ENCODE data around the gene NECTIN3.

The NECTIN3 gene

DNA sequence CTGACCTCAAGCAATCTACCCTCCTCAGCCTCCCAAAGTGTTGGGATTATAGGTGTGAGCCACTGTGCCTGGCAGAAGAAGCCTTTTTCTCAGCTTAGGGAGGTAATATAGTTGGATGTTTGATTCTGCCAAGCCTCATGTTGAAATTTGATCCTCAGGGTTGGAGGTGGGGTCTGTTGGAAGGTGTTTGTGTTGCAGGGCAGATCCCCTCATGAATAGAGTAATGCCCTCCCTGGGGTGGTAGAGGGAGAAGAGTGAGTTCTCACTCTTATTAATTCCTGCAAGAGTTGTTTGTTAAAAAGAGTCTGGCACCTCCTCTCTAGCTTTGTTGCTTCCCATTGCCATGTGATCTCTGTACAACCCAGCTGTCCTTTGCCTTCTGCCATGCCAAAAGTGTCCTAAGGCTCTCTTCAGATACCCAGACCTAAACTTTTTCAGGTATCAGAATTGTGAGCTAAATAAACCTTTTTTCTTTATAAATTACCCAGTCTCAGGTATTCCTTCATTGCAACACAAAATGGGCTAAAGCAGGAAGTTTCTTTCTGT, 16.4 kb downstream of the NECTIN3 start:
- no peak for DNase-seq

DNA sequence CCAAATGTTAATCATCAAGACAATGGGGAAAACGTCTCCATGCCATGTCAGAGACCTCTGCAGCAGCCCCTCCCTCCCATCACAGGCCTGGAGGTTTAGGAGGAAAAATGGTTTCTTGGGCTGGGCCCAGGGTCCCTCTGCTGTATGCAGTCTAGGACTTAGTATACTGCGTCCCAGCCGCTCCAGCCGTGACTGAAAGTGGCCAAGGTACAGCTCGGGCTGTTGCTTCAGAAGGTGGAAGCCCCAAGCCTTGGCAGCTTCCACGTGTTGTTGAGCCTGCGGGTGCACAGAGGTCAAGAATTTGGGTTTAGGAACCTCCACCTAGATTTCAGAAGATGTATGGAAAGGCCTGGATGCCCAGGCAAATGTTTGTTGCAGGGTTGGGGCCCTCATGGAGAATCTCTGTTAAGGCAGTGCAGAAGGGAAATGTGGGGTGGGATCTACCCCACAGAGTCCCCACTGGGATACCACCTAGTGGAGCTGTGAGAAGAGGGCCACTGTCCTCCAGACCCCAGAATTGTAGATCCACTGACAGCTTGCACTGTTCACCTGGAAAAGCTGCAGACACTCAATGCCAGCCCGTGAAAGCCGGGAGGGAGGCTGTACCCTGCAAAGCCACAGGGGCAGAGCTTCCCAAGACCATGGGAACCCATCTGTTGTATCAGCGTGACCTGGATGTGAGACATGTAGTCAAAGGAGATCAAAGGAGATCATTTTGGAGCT, 25.0 kb downstream of the NECTIN3 start:
- no peak for DNase-seq

DNA sequence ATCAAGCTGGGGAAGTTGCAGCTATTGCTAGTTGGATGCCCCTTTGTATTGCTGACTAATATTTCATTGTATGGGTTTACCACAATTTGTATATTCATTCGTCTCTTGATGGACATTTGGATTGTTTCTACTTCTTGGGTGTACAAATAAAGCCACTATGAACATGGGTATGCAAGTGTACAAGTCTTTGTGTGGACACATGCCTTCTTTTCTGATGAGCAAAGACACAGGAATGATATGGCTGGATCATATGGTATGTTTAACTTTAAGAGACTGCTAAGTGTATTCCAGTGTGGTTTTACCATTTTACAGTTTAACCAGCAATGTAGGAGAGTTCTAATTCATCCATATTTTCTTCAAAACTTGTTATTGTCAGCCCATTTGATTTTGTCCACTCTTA, 32.2 kb downstream of the NECTIN3 start:
- DNase-seq, result no peak

DNA sequence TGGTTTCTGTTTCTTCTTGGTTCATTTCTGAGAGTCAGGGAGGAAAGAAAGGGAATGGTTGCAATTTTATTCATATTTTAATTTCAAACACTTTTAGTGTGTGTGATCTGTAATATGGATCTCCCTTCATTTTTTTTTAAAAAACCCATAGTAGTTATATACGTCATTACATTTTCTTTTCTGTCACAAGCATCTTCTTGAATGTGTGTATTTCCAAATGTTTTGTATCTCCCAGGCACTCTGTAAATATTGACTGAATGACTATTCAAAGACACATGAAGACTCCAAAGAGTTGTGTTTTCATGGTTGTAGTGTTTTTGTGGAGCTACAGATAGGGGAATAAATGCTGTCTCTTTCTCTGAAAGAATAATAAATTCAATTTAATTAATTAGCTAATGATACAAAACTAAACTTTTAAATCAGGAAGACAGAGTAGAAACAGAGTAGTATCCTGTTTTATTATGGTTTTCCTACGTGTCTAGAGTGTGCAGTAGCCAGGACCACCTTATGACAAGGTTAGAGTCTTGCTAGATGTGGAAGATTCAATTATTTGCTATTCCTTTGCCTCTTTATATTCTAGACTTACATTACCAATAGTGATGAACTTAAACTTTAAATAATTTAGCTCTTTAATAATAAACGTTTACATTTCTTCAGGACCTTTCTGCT, 35.5 kb downstream of the NECTIN3 start:
- DNase-seq, result no peak

DNA sequence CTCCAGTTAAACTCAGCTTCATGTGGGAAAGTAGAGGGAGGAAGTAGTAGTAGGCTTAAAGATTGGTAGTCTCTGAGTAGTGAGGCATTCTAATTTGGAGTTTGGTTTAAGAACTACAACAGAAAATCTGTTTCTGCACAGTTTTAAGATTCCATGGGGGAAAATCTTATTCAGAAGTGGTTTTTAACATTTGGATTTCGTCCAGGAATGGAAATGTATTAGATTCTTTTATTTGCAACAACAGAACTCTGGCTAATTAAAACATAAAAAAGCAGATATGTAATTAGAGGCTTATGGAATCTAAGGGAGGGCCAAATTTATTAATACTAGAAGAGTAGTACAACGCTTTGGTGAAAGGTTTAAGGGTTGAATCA, 36.0 kb downstream of the NECTIN3 start:
- no peak for DNase-seq

DNA sequence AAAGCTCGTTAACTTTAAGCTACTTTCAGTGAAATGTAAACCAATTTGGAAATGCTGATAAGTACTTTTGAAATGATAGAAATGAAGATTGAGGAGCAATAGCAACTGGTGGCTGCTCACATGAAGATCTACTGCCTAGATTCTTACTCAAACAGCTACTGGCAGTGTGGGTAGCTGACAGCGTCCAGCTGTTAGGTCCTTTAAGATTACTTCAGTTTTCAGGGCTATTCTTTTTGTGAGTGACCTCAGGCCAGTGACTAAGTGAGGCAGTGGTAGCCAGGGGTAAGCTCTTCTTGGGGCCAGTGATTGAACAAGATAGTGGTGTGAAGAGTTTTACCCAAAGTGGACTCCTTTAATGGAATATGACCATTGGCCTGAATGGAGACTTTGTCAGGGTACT, 41.3 kb downstream of the NECTIN3 start:
- no peak for DNase-seq

DNA sequence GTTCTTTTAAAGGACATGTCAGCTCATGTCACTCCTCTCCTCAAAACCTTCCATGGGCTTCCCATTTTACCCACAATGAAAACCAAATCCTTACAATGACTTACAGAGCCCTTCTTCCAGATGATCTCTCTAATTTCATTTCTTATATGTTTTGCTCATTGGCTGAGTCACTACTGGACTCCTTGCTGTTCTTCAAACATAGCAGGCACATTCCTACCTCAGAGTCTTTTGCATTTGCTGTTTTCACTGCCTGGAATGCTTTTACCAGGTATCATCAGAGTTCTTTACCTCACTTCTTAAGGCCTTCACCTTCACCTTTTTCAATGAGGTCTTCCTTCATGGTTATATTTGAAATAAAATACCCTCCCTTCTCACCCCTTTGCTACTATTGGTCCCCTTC, 57.3 kb downstream of the NECTIN3 start:
- DNase-seq, result no peak

DNA sequence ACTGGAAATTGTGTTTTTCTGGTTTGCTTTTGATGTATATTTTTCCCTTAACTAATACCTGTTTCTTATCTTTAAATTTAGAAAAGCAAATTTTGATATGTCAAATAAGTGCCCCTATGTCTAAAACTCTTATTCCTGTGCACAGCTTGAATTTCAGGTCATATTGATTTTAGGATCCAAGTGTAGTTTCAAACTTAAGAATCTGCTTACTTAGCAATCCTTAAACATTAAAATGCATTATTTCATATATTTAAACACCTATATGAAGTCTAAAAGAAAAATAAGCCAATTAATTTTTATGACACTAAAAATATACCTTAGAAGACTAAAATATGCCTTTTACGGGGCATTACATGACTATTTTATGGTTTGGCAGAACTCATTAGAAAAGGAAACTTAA, 59.2 kb downstream of the NECTIN3 start:
- DNase-seq, result no peak

DNA sequence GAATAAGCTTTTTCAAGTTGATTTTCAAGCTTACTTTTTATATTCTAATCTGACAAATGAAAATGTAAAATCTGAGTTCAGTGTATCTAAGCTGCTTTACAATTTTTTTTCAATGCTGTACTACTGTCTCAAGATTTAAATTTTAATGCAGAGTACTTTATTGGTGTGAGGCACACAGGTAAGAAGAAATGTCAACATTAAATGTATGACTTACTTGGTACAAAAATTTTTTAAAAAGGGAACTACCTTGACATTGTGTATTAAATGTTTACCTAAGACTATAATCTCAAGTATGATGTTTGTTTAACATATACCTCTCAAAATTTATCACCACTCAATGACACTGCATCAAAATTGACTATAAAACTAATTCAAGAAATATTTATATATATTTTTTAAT, 62.7 kb downstream of the NECTIN3 start:
- no peak for DNase-seq

DNA sequence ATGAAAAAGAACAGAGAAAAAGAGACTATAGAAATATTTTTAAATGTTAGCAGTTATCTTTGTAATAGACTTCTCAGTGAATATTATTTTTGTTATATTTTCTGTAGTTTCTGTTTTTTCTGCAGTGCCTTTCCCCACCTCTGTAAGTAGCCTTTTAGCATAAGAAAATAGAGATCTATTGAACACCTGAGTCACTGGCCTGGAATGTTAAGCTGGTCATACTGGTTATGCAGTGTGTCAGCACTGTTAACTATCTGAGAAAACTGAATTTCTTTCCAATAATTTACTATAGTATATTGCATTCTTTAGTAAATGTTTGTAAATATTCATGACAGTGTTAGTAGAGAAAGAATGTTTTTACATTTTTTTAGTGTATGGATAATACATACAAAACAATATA, 79.8 kb downstream of the NECTIN3 start:
- DNase-seq, result no peak

DNA sequence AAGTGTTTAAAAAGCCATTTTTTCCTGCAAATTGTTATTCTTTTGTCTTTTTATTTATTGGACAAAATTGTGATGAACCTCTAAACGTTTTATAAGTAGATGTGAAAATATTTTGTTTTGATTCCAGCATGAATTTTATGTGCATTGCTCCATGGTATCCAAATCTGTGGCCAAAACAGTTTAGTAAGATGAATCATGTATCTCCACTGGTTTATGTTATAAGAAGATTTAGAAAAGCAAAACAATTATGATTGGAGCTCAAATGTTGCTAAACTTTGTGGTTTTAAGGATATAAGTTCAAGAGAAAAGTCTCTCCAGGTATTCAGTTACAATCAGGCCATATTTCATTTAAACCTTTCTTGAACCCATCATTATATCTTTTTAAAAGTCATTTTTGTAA, 80.9 kb downstream of the NECTIN3 start:
- DNase-seq, result no peak

DNA sequence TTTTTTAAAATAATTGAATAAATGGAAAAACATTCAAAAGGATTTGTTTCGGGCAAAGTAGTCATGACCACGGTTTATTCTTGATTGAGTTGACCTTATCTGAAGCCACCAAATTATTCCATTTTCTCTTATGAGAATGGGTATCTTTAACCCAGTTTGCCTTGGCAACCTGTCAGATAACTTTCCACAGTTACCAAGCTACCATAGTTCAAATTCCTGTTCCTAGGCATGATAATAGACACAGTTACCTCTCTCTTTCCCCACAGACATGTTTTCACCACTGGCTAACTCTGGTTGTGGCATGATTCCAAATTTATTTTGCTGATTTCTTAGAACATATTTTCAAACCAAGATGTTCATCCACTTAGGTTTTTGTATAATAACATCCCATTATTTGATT, 84.9 kb downstream of the NECTIN3 start:
- DNase-seq, result no peak

DNA sequence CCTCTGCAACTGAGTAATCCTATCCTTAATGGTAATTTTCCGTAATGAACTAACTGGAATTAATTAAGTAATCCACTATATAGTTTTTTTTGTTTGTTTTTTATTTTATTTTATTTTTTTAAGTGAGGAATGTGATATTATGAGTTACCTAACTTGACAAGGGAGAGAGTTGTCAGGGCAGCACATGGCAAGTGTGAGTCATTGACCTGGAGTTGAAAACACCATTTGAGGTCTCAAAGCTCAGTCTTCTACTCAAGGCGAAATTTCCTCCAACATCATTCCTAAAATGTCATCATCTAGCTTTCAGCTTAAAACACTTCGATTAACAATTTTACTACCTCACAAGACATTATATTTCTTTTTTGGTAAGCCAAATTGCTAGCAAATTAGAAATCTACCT, 87.8 kb downstream of the NECTIN3 start:
- DNase-seq, result no peak

DNA sequence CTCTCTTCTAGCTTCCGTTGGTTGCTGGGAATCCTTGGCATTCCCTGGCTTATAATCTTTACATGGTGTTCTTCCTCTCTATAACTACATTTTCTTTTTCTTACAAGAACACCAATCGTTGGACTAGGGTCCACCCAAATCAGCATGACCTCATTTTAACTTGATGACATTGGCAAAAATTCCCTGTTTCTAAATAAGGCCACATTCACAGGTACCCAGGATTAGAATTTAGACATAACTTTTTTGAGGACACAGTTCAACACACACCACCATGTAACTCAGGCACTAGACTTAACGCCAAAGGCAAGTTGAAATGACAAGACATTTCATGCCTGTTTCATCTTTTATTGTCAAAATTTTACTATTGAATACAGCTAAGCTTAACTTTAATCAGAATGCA, 93.0 kb downstream of the NECTIN3 start:
- no peak for DNase-seq

DNA sequence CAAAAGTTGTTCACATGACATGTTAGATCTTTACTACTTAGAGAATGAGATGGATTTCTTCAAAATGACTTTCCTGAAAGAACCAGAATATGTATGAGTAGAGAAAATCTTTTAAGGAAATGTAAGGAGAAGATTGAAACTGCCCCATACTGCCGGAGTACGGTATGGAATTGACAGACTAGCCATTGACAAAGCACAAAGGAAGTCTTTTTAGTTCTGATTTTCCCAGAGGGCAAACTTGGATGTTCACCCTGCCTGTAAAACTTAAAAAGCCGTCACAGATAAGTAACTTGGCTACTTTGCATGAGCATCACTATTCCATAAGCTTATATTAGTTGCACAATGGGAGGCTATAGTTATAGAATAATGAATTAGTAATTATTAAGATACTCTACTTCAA, 93.8 kb downstream of the NECTIN3 start:
- DNase-seq, result no peak

DNA sequence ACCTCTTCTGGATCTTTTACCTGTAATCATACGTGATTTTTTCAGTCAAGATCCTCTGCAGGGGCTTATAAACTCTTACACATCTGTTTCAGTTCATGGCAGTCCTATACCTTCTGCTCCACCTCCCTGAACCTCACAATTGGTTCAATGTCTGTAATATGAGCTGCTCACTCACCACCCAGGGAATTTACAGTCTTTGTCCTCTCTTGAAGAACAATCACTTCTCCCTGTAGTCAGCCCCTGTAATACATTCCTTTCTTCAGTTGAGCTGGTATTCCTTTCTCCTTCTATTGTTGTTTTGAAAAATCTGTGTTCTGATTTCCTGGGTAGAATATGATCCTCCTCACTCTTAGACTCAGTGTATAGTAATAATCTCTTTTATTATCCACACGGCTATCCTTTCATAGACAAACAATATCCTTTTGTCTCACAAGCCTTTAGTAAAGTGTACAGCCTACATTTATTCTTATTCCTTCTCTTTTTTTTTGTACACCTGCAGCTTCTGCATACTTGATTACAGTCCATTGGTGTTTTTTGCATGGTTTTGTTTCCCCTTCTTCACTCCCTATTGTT, 101.8 kb downstream of the NECTIN3 start:
- DNase-seq, result no peak

DNA sequence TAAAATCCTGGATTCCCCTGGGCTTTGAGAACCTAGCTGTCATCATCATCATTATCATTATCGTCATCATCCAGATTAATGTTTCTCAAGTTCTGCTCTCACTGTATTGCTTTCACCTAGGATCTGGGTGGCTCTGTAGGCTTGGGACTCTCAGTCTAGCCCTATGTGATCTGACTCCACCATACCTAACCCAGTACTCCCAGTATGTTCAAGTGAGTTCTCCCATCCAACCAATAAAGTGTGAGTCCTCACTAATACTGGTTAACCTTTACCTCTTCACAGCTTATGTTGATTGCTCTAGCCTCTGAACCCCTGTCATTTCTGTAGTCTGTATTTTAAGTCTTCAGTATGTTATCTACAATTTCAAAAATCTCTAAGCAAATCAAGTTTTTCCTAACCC, 102.3 kb downstream of the NECTIN3 start:
- DNase-seq, result no peak

DNA sequence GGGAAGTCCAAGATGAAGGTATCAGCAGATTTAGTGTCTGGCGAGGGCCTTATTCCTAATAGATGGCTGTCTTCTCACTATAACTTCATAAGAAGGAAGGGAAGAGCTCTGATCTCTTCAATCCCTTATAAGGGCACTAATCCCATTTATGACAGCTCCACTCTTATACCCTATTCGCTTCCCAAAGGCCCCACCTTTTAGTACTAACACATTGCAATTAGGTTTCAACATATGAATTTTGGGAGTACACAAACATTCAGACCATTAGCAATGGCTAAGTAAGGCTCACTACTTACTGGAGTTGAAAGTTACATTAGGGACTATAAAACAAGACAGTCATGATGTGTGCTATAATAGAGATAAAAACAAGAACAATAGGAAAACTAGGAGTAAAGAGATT, 118.9 kb downstream of the NECTIN3 start:
- DNase-seq, result no peak

DNA sequence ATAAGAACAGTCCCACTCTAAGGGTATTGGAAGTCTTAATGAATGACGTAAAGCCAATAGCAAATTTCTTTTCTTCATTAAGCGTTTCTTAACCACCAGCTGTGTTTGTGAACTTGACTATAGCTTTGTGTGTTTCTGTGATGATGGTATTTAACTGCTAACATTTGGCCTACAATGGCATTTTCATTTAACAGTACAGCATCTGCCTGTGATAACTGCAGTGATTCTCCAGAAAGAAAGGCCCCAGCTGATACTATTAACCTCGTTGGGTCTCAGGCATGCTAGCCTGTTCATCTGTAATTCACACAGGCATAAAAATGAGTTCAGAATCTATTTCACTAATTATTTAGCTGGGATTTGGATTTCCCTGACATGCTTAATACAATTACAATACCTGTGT, 121.9 kb downstream of the NECTIN3 start:
- DNase-seq, result no peak

DNA sequence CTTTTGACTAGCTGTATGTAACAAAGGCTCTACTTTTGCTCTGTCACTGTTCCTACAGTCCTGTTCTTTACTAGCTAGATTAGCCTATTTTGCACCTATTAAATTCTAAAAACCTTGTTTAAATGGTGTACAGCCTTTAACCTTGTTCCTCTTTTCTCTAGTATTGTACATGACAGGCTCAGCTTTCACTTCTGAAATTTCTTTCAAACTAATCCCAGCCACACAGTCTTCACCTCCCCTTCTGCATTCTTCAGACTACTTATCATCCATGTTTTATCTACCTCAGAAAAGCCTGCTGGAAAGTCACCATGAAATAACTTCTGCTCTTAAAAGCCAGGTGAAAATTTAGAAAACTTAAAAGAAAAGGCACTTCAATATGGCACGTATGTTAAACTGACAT, 122.4 kb downstream of the NECTIN3 start:
- DNase-seq, result no peak

DNA sequence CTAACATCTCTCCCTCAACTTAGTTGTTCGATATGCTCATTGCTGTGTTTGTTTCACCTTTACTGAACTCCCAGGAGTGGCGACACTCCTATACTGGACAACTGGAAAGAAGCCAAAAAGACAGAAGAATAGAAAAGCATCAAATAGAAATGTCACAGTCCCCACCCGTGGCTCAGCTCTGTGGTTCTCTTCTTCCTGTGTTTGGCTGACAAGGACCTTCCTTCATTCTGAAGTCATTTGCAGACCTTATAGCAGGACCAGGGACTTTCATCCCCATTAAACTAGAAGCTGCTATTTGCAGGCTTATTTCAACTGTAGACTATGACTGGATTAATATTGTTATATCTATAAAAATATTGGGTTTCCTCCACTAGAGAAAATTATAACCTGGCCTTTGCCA, 125.9 kb downstream of the NECTIN3 start:
- DNase-seq, result no peak

DNA sequence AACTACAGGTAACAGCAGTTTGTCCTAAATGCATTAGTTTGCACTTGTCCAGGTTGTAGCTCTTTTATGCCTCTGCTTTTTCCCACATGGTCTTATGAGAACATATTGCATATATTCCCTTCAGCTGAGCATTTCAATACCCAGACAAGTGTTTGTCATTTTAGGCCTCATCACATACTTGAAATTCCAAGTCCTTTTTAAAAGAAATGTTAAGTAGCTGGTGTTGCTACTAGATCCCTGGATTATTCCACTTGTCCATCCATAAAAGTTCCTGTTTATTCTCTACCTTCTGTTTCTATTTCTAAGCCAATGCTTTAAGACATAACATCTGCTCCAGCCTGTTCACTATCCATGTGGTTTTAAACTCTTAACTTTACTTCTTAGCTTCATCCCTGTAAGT, 128.4 kb downstream of the NECTIN3 start:
- DNase-seq, result no peak

DNA sequence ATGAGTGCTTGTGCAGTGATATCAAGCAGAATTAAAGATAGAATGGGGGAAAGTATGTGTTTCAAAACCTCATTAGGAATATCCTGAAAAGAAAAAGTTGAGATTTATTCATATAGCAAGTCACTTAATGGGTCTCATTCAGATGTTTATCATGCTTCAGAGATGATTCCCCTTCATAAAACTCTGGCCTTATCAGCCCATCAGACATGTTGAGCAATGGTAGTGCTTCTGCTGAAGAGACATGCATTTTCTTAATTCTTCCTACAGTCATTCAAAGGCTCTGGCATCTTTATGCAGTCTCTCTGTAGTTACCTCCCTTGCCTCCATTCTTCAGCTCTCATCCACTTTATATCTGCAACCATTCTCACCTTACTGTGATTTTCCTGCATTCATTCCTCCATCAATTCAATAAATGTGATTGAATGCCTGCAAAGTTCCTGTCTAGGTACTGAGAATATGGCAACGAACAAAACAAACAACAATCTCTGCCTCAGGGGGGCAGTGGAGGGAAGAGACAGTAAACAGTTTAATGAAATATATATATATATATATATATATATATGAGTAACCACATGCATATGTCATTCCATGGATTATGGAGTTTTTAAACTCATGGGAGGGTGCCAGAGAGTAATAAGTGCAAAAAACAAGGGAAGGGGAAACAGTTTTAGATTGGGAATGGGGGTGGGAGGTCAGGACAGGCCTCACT, 138.5 kb downstream of the NECTIN3 start:
- DNase-seq, result no peak
